Esophagus mucosa (tissue), 1 donor: ENCODE results near the gene CSPG4. TPM values are rescaled to one million over a fixed set of nuclear protein-coding genes. Genes with fewer than 3 reads are reported as not detected.
"Not testable (repeated sequence)": the region's sequence is repeated elsewhere in the genome, so short reads cannot be mapped to it uniquely, and the experiment has no call there.

ENCODE experiments used
- ATAC-seq: fragments of 200-7000 bp; cut with Tn5 transposase; one replicate; pipeline ENCODE4 v1.9.1; 2020
- total RNA-seq: library from RNA; stranded (reverse); gene quantifications from one replicate; pipeline ENCODE4 v1.2.4, GENCODE V29; 2023
- donor health status: DM: yes; HTN: yes; CAD: no.

CSPG4 gene
- total RNA-seq, 1 donor from 2014 or later: 1.9 TPM

DNA sequence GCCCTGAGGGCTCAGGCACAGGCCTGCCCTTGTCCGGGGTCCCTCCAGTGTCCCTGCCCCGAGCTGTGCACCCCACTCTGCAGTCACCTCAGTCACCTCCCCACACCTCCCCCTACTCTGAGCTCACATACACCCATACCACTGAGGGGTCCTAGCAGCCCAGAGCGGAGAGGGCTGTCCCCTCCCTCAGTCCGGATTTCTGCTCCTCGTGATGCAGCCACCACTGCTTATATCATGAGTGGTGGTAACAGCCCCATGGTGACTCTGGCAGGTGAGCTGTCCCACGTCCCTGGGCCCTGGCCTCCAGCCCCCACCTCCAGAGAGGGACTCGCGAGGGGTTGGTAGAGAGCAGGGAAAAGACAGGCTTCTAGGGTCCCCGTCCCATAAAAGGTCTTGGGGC is 8.0 kb downstream of the CSPG4 start:
- no peak for ATAC-seq

DNA sequence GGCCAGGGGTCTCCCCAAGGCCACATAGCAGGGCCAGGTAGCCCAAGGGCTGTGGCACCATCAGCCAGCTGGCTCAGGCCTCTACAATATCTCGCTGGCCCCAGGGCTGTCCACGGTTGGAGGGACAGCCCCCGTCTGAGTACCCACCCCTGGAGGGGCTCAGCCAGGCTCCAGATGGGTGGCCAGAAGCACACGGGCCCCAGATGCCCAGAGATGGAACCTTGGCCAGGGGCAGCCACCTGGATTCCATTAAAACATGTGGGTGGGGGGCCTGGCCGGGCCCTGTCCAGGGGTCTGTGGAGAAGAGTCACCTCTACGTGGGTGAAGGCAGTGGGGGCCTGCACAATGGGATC is 8.4 kb downstream of the CSPG4 start:
- ATAC-seq: no peak

DNA sequence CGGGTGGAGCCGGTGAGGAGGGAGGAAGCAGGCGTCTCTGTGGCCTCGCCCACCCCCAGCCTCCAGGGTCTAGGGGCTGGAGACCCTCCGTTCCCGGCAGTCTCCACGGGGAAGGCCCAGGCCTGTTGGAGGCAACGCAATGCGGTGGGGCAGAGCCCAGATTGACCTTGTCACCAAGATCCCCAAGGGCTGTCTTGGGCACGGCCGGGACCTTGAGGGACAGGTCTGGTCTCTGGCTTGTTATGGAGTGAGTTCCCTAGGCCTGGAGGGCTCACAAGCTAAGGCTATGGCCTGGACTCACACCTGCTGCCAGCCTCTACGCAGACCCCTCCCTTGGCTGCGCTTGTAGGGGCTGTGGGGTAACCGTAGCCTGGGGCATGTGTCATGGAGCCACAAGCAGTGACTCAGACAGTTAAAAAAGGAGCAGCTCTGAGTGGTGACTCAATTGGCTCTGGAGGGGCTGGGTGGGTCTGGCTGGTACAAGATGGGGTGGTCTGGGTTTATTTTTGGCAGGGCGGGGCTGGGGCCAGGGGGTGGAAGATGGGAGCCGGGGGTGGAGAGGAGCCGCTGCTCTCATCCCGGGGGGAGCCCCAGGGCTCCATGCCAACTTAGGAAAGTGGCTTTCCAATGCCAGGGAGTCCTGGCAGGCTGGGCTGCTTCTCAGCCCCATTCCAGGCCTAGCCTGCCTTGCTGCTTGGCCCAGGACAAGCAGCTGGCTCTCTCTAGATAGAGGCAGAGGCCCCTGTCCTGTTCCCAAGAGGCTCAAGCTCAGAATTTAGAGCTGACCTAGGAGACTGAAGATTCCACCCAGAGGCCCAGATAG is 9.0 kb downstream of the CSPG4 start:
- peak; percentile 38 for ATAC-seq

DNA sequence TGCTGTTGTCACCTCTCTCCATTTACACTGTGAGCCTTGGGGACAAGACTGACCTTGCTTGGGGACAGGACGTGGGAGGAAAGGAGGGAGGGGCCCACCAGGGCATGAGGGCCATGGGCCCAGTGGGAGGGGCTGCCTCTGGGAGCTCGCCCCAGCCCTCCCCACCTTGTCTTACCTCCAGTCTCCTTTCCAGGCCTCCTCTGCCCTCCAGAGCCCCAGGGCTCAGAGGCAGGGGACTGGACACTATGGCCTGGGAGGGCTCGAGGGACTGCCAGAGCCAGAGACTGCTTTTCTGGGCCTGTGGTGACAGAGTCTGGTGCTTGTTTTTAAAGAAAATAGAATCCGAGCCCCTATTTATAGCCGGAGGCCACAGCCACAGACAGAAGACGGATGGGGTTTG is 10.2 kb downstream of the CSPG4 start:
- no peak for ATAC-seq

DNA sequence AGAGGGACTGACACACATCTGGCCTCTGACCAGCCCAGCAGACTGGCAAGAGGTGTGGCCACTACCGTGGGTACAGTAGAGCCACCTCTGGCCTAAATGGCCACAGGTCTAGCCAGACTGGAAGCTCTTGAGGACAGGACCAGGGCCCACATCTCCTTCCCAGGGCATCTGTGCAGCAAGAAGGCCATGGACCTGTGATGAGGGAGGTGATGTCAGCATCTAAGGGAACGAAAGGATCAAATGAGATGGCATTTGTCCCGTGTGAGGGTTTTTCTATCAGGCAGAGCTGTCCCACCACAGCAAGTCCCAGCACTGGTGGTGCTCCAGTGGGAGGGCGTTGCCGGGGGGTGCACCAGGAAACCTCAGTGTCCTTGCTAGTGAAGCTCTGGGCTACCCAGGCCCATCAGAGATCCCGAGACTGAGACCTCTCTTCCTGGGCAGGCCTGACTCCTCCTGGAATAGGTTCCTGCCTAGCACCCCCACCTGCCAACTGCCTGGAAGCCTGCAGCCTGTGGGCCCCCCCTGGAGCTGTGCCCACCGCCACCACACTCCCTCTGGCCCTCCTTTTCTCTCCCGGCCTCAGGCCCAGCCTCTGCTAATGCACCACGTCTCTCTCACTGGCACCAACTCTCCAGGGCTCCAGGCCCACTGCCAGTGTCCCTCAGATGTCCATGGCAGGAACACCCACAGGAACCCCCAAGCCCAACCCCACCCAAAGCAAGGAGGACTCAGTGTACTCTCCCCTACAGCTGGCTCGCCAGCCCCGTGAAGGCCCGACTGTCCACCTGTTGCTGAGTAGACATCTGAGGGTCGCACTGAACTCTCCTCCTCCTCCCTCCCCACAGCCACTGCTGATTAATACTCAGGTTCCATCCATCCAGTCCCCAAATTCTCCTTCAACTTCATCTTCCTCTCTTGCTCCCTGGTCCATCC is 11.3 kb downstream of the CSPG4 start:
- ATAC-seq: not testable (repeated sequence)

DNA sequence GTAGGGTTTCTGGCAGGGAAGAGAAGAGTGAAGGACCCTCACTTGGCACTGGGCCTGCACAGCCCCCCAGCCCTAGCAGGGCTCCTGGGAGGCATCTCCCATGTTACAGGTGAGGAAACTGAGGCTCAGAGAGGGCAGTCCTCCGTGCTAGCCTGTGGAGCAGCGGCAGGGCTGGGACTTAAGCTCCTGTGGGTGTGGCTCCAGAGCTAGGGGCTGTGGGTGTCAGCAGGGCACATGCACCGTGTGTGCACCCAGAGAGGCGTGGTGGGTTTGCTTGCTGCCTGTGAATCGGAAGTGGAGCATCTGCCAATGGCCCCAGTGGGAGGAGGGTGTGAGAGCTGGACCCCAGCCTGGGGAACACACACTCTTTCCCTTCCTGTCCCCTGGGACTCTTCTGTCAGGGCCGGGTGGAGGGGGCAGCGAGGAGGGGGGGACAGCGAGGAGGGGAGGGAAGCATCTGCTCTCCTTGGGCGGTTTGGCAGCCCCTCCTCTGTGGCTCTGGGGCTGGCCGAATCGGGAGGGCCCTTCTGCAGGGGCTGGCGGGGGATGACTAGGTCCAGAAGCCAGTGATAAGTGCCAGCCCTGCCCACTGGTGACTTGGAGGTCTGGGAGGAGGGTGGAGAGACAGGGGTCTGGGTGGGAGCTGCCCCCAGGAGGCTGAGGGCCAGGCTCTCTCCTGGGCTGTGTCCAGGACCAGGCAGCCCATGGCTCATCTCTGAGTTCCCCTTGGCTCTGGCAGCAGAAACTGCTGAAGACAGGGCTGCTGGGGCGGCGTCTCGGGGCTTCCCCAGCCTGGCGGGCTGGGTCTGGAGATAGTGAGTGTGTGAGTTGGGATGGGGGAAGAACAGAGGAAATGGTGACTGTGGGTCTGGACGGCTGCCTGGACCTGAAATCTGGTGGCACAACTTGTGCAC is 12.4 kb downstream of the CSPG4 start:
- ATAC-seq: peak; percentile 3

DNA sequence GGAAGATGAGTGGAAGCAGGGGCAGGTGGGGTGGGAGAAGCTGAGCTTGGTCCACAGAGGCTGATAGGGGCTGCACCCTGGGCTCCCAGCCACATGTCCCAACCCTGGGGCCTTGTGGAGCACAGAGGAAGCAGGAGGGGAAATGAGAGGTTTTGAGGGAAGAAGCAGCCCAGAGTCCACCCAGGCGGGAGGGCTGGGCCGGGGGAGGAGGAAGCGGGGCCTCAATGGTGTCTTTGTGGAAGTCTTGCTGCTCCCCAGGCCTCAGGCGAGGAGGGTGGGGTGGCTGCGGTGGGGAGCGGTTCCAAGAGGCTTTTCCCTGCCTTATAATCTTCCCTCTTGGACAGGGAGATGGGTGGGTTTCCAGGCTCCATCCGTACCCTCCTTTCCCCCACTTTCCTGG is 13.1 kb downstream of the CSPG4 start:
- ATAC-seq: not testable (repeated sequence)

DNA sequence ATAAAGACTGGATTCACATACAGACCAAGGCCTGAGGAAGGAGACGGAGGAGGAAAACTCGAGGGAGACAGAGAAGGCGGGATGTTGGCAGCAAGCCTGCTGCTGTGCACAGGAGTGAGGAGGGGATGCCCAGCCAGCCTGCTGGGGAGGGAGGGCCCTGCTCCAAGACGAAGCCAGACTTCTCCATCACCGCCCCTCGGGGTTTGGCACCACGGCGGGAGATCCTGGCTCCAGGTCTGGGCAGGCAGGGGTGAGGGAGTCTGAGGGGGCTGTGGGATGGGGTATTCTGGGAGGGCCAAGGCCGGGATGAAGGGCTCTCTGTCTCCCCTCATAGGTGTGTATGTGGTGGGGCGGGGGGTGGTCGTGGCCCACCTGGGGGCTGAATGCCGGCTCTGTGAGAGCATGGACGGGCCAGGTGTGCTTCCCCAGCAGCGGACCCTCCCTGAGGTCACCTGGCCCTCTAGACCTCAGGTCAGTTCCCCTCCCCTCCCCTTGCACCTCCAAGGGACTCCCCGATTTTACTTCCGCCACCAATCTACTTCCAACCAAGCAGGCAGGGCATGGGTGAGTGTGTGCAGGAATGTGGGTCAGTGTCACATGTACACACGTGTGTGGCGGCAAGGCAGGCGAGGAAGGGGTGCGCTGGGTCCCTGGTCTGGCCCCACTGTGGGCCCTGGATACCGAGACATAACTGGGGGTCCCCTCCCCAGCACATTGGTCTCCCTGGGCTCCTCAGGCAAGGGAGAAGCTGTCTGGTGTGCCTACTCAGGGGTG is 14.5 kb downstream of the CSPG4 start:
- not testable (repeated sequence) for ATAC-seq

DNA sequence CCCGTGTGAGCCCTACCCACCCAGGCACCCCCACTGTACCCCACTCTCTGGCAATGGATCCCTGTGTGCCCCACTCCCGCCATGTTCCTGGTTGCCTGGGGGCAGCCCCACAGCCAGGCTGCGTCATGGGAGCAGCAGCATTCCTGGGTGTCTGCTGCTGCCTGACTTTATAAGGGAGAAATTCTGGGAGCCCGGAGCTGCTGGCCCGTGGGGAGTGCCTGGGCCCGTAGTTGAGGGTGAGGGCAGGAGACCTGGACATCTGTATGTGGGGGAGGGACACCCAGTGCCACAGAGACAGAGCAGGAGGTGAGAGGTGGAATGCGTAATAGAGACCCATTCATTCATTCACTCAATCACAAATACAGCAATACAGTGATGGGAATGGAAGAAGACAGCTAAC is 15.1 kb downstream of the CSPG4 start:
- ATAC-seq: no peak

DNA sequence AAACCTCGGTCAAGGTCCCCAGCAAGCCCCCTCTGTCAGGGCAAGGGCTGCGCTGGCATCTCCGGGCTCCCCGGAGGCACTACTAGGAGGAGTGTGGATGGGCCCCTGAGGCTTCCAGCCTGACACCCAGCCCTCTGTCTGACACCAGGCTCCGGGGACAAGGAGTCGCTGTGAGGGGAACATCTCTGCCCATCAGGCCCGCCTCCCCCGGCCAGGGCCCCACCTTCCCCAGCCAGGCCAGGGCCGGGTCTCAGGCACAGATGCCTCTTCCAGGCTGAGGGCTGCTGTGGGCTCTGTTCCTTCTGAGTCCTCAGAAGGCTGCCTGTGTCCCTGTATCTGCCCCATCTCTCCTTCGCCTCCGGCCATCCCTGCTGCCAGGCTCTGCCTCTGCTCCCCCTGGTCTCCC is 15.8 kb downstream of the CSPG4 start:
- ATAC-seq: peak; percentile 2

DNA sequence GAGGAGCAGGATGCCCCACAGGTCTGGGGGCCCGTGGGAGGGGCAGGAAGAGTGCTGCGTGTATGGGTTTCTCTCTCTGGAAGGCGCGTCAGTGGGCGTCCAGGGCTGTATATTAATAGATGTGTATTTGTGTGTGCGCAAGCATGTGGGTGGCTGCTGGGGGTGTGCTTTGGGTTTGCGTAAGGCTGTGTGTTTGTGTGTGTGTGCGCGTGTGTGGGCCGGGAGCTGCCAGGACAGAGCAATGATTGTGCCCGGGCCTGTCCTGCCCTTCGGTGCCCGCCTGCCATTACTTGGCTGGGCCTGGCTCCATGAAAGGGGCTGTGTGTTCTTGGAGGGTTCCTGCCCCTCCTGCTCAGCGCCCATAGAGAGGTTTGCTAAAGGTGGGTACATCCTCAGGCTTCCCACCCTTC is 16.3 kb downstream of the CSPG4 start:
- ATAC-seq: peak; percentile 63

DNA sequence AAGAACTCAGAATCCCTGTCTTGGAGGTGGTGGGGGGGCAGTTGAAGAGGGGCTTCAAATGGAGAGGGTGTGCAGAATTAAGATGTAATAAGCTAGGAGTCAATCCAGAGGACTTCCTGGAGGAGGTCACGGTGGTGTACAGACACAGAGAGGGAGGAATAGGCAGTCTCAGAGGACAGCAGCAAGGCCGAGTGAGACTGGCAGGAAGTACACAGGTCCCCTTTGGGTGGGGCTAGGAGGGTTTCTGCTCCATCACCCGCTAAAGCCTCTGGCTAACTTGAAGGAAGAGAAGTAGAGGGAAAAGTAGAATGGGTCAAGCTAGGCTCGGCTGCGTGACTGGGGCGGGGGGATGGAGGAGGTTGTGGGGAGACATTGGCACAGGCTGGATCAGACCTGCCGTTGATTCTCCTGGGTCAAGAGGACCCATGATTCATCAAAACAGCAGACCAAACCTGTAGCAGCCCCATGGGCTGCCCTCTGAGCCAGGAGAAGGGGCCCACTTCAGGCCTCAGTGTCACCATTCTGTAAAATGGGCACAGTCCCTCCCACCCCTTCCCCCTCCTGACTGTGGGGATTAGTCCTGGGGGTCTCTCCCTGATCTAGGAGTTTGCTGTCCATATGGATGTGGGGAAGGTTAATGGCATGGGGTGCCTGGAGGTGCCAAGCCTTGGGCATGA is 16.9 kb downstream of the CSPG4 start:
- ATAC-seq: no peak

DNA sequence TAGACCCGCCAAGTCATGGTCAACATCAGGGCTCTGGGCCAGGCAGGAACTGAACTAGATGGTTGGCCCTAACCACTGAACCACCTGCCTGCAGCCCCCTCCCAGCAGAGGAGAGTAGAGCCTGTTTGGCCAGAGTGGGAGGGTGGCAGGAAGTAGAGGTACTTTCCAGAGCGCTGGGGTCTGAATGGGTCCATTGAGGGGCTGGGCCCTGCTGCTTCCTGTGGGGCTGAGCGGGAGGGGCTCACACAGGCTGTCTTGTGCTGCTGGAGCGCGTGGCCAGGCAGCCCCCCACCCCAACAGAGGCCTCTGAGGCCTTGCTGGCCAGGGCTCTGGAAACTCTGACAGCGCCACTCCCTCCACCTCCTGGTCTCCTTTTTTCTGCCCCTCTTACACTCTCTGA is 17.4 kb downstream of the CSPG4 start:
- ATAC-seq: no peak

DNA sequence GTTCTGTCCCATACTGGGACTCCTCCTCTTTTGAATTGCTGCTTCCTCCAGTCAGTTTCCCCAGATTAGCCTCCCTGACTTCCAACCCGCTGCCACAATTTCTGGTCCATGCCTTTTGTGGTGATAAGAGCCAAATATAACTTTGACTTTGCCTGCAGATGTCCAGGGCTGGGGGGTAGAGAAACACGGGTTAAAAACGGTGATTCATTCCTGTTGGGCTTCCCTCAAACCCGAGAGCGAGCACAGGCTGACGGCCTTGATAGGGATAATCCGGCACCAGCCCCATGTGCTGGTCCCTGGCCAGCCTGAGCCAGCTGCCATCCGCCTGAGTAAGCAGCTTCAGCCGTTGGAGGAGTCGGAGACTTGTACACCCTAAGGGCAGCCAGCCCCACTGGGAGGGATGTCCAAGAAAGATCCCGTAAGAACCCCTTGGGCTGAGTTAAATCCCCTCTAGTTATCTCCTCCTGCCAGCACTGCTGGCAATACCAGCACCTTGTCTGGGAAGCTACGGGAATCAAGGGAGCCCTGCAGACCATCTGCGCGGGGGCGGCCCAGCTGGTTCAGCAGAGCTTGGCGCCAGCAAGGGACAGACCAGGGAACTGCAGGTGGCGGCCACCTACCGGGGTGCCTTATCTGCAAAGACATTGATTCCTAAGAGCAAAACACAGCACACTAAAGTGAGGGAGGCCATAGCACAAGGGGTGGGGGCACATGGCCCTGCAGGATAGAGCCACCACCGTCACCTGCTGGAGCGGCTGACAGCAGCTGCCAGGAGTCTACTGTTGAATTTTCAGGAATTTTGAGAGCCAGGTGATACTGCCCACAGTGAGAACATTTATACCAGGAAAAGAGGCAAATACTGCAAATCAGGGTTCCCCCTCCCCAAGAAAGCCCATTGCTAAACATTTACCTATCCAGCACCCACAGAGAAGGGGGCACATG is 18.1 kb downstream of the CSPG4 start:
- peak; percentile 68 for ATAC-seq

DNA sequence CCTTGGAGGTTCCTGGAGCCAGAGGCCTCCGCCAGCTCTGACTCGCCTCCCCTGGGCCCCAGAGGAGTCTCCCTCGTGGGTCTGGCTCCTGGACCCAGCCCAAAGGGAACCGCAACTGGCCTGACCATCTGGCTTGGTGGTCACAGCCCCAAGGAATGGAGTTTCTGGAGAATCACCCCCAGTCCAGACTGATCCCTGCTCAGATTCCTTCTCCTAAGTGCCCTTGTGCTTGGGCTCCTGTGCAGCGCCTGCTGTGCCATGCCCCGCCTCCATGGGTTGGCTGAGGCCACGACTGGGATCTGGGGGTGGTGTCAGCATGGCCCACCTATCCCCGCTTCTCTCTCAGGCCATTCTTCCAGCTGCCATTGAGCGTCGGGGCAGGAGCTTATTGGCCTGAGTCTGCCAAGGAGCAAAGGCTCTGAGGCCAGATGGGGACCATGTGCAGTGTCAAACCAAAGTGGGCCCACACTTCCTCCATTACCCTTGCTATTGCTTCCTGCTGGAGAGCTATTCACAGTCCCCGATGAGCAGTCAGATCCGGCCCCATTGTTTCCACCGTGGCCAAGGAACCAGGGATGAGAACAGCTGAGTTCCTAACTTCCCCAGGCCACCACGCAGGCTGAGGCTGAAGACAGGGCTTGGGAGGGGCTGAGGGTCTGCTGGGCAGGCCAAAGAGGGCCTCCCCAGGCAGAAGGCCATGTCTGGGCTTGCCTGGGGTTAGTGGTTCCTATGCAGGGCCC is 19.0 kb downstream of the CSPG4 start:
- no peak for ATAC-seq

DNA sequence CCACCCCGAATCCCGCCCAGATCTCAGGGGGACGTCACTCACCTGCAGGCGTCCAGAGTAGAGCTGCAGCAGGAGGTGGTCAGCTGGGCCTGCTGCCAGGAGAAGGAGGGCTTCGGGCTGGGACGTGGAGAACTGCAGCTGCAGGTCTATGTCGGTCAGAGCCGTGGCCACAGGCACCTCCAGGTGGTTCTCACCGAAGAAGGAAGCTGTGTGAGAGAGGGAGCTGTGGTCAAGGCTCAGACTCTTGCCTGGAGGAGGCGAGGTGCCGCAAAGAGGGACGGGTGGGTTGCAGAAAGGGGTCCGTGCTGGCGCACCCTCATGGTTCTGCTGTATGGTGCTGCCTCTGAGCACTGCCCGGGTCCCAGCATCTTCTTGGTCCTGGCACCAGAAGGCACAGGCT is 19.6 kb downstream of the CSPG4 start:
- not testable (repeated sequence) for ATAC-seq

DNA sequence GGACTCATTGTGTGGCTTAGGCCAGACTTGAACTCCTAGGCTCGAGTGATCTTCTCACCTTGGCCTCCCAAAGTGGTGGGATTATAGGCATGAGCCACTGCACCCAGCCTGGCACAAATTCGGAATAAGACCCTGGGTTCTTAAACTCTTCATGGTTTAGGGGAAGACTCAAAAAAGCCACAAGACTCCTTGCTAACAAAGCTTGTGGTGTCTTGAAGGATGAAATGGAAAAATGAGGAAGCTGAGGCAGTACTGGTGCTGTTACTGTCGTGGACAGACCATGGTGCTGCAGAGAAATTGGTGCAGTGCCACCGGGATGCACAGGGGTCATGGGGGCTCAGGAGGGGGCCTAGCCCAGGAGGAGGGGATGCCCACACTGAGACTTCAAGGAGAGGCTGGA is 20.3 kb downstream of the CSPG4 start:
- not testable (repeated sequence) for ATAC-seq

DNA sequence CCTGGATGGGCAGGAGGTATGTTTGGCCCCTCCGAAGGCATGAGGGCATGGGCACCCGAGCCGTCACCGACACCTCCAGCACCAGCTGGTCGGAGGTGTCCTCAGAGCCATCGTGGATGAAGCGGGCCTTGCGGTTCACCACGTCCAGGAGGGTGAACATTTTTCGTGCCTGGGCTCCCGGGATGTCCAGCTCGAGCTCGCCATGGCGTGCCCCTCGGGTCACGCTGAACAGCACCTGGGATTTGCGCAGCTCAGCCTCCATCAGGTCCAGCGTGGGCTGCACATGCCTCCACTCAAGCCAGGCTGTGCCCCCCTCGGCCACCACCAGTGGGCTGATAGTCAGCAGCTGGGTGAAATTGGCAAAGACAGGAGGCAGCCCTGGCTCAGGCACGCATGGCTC is 23.2 kb downstream of the CSPG4 start:
- ATAC-seq: not testable (repeated sequence)

DNA sequence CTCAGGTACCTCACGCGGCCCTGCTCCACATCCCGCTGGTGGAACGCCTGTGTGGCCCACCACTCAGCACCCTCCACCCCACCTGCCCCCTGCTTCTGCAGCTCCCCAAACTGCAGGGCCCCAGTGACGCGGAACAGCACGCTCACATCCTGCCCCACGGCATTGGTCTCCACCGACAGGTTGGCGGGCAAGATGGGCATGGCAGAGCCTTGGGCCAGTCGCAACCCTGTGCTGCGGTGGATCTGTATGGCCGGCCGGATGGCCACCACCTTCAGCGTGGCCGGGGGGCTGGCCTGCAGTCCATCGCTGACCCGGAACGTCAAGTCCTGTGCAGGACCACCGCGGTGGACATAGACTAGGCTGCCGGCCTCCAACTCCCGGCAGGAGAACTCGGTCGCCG is 23.8 kb downstream of the CSPG4 start:
- ATAC-seq: no peak

DNA sequence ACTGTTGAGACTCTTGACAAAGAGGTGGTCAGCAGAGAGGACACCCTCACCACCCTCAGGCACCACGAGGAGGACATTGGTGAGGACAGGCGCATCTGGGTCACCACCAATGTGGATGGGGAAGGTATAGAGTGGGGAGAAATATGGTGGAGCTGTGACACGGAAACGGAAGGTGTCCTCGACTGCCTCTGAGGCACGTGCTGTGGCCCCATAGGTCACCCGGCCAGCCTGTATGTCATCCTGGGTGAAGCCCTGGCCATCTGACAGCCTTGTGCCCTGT is 24.4 kb downstream of the CSPG4 start:
- ATAC-seq: no peak
